Central memory CD4-positive, alpha-beta T cell (primary cell): ENCODE measurements around the gene NUDT11.
"Not testable (repeated sequence)": the region's sequence is repeated elsewhere in the genome, so short reads cannot be mapped to it uniquely, and the experiment has no call there.

Experiments
- DNase-seq: peaks from one replicate; pipeline ENCODE4 v3.0.0; 2022
- total RNA-seq, 3 experiments: gene quantifications; one replicate each; lab custom pipeline; 2026; lab: John Stamatoyannopoulos, UW

NUDT11 gene
- 2.3 to 11.2 (median 4.0) reads per million in 3 experiments for total RNA-seq

GRCh38 chrX:51496501-51497291 is at the start of gene NUDT11:
Gene NUDT11, minus strand, starts transcription at chrX:51496592. Its CDS starts 148 bp downstream, at chrX:51496444.
- DNase-seq, result peak; percentile 3

GRCh38 chrX:51520393-51520792 is 24.0 kb upstream of the NUDT11 start:
- DNase-seq, result no peak

- not testable (repeated sequence) for DNase-seq
These were observed 22.7 kb upstream of the NUDT11 start for GRCh38 chrX:51519131-51519530.

- DNase-seq, result no peak
These were observed 11.2 kb upstream of the NUDT11 start for GRCh38 chrX:51507551-51507950.

GRCh38 chrX:51495701-51496488 is 497 bp downstream of the NUDT11 start:
- not testable (repeated sequence) for DNase-seq

GRCh38 chrX:51494409-51494808 is 2.0 kb downstream of the NUDT11 start:
- no peak for DNase-seq

- no peak for DNase-seq
These were observed 8.5 kb downstream of the NUDT11 start for GRCh38 chrX:51487960-51488267.

GRCh38 chrX:51484616-51485015 is 11.8 kb downstream of the NUDT11 start:
- no peak for DNase-seq

- not testable (repeated sequence) for DNase-seq
These were observed 14.0 kb downstream of the NUDT11 start for GRCh38 chrX:51482411-51482810.

GRCh38 chrX:51476930-51477329 is 19.5 kb downstream of the NUDT11 start:
- no peak for DNase-seq

GRCh38 chrX:51463322-51463721 is 33.1 kb downstream of the NUDT11 start:
- DNase-seq, result no peak

- peak; percentile 23 for DNase-seq
These were observed 35.0 kb downstream of the NUDT11 start for GRCh38 chrX:51461053-51462044.

- no peak for DNase-seq
These were observed 37.3 kb downstream of the NUDT11 start for GRCh38 chrX:51459125-51459524.

GRCh38 chrX:51456814-51457213 is 39.6 kb downstream of the NUDT11 start:
- DNase-seq, result no peak

GRCh38 chrX:51456246-51456645 is 40.1 kb downstream of the NUDT11 start:
- no peak for DNase-seq

GRCh38 chrX:51440365-51440764 is 56.0 kb downstream of the NUDT11 start:
- DNase-seq, result no peak
